DMS53 (cell line): Measurements from ENCODE around the gene PDK1.
"Not testable (repeated sequence)": the region's sequence is repeated elsewhere in the genome, so short reads cannot be mapped to it uniquely, and the experiment has no call there.

ENCODE experiments used
- DNase-seq: peaks from one replicate; lab custom pipeline; 2025; lab: John Stamatoyannopoulos, UW

Gene PDK1

DNA sequence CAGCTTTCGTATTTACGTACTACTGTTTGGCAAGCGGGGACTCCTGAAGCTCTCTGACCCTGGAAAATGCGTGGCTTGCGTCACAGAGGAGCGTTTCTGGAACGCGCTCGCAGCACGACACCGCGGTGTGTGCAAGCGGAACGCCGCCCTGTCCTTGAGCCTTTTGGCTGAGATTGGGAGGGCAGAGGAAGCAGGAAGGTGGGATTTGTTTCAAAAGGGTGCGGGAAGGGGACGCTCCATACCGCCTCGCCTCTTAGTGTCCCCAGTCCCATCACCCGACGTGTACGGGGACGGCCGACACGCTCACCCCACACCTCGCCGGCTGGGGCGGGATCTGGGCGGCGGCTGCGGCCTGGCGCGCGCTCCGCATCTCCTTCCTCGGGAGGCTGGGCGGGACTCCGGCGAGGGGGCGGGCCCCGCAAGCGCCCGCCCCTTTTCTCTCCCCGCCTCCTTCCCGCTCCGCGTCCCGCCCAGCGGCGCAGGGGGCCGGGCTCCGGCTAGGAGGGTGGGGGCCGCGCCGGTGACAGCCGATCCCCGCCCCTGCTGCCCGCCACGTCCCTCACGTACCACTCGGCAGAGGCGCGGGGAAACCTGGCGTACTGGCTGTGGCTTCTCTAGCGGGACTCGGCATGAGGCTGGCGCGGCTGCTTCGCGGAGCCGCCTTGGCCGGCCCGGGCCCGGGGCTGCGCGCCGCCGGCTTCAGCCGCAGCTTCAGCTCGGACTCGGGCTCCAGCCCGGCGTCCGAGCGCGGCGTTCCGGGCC, at the start of gene PDK1:
TSS of gene PDK1 (plus strand) at position 569 of the 762 bp plus-strand sequence. CDS start at position 630, 61 bp downstream.
- DNase-seq = peak; percentile 97

GRCh38 chr2:172507199-172507598, 48.7 kb upstream of the PDK1 start:
- no peak for DNase-seq

DNA sequence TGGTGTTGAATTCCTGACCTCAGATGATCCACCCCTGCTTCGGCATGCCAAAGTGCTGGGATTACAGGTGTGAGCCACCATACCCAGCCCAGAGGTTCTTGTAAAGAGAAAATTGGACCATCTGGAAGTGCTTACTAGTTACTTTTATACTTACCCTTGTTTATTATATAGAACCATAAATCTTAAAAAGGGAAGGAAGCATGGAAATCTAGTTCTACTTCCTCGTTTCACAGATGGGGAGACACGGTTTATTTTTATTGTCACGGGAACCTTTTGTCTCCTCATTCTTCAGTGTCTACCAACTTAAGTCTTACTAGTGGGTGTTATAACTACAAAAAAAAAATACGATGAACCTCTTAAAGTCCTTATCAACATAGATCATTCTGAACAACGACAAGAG, 45.8 kb upstream of the PDK1 start:
- DNase-seq = no peak

- DNase-seq = no peak
These were observed 45.3 kb upstream of the PDK1 start for GRCh38 chr2:172510548-172510947.

- no peak for DNase-seq
These were observed 42.9 kb upstream of the PDK1 start for GRCh38 chr2:172512810-172513523.

GRCh38 chr2:172513524-172513900, 42.4 kb upstream of the PDK1 start:
- no peak for DNase-seq

DNA sequence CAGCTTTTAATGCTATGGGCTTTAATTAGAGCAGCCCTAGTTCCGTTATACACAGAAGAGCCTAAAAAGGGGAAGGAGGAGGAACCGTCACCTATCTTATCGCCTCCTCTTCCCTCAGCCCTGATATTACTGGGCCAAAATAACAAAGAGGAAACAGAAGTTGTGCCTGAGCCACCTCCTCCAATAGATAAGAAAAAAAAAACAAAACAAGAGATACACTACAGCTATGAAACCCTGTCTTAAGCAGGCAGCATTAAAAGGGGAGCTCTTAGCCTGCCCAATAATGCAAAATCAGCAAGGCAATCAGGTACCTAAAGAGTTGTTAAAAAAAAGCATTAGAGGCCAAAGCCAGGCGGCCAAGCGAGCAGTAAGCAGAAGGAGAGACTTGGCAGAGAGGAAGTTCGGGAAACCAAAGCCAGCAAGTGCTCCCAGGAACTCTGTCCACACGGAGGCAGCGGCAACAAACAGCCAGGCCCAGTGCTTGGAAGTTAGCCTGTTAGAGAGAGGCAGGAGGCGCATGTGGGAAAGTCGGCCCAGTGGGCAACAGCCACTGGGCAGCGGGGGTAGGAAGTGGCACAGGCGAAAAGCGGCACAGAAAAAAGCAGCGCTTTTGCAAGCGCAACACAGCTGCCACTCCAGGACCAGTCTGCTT, 41.8 kb upstream of the PDK1 start:
- DNase-seq = no peak

DNA sequence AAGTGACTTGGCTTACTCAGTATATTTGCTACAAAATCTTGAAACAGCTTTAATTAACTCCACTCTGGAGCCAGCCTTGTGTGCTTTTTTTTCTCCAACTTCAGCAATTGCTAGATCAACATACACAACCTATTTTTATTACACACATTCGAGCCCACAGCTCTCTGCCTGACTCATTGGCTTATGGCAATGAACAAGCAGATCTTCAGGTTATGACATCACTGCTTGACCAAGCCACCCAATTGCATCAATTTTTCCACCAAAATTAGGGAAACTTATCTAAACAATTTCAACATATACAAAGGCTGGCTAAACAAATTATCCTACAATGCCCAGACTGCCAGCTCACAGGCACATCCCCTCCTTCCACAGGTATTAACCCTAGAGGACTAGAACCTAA, 39.6 kb upstream of the PDK1 start:
- no peak for DNase-seq

DNA sequence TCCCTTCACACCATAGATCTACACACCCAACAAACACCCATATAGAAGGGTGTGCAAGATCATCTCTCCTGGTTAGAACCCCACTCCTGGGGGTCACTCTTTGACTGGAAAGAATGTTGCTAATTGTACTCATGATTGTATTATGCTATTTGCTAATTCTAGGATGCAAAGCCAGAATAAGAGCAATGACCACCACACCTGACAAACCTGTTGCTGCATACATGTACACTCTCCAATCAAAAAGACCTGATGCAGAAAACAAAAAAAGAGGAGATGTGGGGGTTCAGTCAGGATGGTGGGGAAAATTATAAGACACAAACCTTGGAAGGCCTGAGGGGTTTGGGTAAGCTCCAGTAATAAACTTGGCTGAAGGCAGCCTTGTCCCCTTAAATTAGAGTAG, 36.9 kb upstream of the PDK1 start:
- no peak for DNase-seq

- DNase-seq = peak; percentile 45
These were observed 30.3 kb upstream of the PDK1 start for GRCh38 chr2:172525601-172526000.

- no peak for DNase-seq
These were observed 24.6 kb upstream of the PDK1 start for GRCh38 chr2:172531309-172531708.

- DNase-seq = not testable (repeated sequence)
These were observed 23.4 kb upstream of the PDK1 start for GRCh38 chr2:172532461-172532860.

- no peak for DNase-seq
These were observed 22.2 kb upstream of the PDK1 start for GRCh38 chr2:172533687-172534086.

DNA sequence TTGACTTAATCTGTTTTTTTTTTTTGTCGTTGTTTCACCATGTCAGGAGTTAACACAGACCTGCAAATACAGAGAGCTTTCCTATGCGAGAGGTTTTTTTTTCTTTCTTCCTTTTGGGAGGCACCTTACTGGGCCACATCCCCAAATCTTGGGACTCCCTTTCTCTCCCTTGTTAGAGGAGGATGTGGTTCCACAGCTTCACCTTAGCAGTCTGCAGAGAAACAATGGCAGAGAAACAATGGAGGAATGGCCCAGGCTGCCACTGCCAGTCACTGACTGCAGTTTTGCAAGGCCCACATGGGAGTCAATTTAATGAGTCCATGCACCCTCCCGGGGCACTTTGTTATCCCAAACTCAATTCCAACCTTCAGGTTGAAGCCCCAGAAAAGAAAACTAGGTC, 20.8 kb upstream of the PDK1 start:
- DNase-seq = no peak

GRCh38 chr2:172537851-172538250, 18.0 kb upstream of the PDK1 start:
- DNase-seq = not testable (repeated sequence)

DNA sequence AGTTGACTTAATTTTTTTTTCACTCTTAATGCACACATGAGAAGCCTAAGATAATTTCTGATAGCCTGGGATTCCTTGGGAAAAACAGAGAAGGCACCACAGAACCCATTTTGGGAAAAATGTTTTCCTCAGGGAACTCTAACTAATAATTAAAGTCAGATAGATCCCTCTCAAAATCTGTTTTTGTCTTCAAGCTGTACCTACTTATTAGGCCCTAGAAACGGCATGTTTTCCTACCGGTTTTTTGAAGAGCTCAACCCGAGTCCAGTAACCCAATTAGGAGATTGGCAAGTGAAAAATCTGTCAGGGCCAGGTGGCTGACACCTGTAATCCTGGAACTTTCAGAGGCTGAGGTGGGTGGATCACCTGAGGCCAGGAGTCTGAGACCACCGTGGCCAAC, 16.1 kb upstream of the PDK1 start:
- DNase-seq = peak; percentile 30

GRCh38 chr2:172540421-172540820, 15.5 kb upstream of the PDK1 start:
- no peak for DNase-seq

- peak; percentile 14 for DNase-seq
These were observed 10.3 kb upstream of the PDK1 start for GRCh38 chr2:172545408-172546075.

DNA sequence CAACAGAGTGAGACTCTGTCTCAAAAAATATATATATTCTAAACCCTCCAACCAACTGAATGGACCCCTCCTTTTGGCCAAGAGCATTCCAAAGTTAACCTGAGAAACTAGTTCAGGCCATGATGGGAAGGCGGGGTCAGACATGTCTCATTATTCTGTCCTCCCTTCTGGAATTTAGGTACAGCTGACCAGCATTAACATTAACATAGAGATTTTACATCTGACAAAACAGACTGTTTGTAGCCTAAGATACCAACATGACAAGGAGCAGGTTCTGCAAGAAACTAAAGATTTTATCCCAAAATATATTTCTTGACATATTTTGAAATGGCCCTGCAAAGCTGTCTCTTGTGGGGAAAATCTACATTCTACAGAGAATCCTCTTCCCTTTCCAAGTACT, 6.8 kb upstream of the PDK1 start:
- no peak for DNase-seq

GRCh38 chr2:172549802-172550201, 6.1 kb upstream of the PDK1 start:
- not testable (repeated sequence) for DNase-seq

DNA sequence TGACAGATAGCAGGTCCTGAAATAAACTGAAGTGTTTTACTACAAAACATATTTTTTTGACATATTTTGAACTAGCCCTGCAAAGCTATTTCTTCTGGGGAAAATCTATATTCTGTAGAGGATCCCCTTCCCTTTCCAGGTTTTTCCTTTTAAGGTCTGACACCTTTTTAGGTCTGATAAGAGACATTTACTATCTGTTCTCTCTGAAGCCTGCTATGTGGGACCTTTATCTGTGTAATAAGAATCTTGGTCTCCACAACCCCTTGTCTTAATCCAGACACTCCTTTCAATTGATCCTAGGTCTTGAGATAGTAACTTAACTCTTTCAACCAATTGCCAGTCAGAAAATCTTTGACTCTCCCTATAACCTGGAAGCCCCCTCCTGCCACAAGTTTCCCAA, 5.5 kb upstream of the PDK1 start:
- no peak for DNase-seq

DNA sequence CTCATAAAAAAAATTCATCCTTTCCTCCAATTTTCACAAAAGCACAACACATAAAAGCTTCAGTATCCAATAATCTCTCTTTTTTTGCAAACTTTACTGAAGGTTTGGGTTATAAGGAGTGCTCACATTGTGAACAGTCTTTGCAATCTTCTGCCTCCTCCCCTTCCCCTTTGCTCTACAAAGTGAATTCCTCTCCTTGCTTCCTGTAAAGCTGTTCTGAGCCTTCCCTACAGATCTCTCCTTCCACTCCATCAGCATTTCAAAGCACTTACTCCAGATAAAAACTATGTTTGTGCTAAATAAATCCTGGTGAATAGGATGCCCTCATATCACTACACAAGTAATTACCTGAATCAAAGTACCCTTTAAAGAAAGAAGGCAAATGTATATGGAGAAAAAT, 4.6 kb upstream of the PDK1 start:
- DNase-seq = no peak
